GM23248 (cell line): ENCODE measurements around the gene MEGF11. TPM values are rescaled to one million over a fixed set of nuclear protein-coding genes. Genes with fewer than 3 reads are reported as not detected.

Experiments
- DNase-seq: peaks from one replicate; pipeline ENCODE4 v3.0.0-alpha.2; 2015
- H2AFZ ChIP-seq: fragments of 200-600 bp; sonication (generic); 2 replicates; pipeline ENCODE4 v1.6.1; 2016; ENCODE audit warnings: antibody characterized with exemption
- H3F3A ChIP-seq: fragments of 200-600 bp; sonication (generic); 2 replicates; pipeline ENCODE4 v1.6.1; 2016; ENCODE audit warnings: mild to moderate bottlenecking, antibody characterized with exemption, mixed run types; ENCODE audit not compliant: insufficient read depth
- H3K27ac ChIP-seq: fragments of 200-600 bp; sonication (generic); 2 replicates; pipeline ENCODE4 v1.5.1; 2016; ENCODE audit warnings: mild to moderate bottlenecking
- H3K27me3 ChIP-seq: fragments of 200-600 bp; sonication (generic); replicated peaks from 2 replicates; pipeline ENCODE4 v1.6.1; 2016; ENCODE audit warnings: mild to moderate bottlenecking; ENCODE audit not compliant: insufficient read depth
- H3K36me3 ChIP-seq: fragments of 200-600 bp; sonication (generic); 2 replicates; pipeline ENCODE4 v1.6.1; 2016; ENCODE audit warnings: low read depth, mild to moderate bottlenecking
- H3K4me1 ChIP-seq: fragments of 200-600 bp; sonication (generic); 2 replicates; pipeline ENCODE4 v1.6.1; 2016; ENCODE audit warnings: mild to moderate bottlenecking; ENCODE audit not compliant: insufficient read depth
- H3K4me2 ChIP-seq: fragments of 200-600 bp; sonication (generic); one replicate; pipeline ENCODE4 v1.6.1; 2016; ENCODE audit warnings: mild to moderate bottlenecking; ENCODE audit not compliant: unreplicated experiment
- H3K4me3 ChIP-seq: fragments of 200-600 bp; sonication (generic); 2 replicates; pipeline ENCODE4 v1.5.1; 2016; ENCODE audit warnings: mild to moderate bottlenecking
- H3K79me2 ChIP-seq: fragments of 200-600 bp; sonication (generic); 2 replicates; pipeline ENCODE4 v1.6.1; 2016; ENCODE audit warnings: mild to moderate bottlenecking; ENCODE audit not compliant: insufficient read depth
- H3K9ac ChIP-seq: fragments of 200-600 bp; sonication (generic); 2 replicates; pipeline ENCODE4 v1.6.1; 2016; ENCODE audit warnings: mild to moderate bottlenecking
- H3K9me2 ChIP-seq: fragments of 200-600 bp; sonication (generic); 2 replicates; pipeline ENCODE4 v1.6.1; 2016; ENCODE audit warnings: mixed run types, mild to moderate bottlenecking, moderate library complexity; ENCODE audit not compliant: insufficient read depth
- H3K9me3 ChIP-seq: fragments of 200-600 bp; sonication (generic); one replicate; pipeline ENCODE4 v1.6.1; 2017; ENCODE audit warnings: low read depth
- H4K20me1 ChIP-seq: fragments of 200-600 bp; sonication (generic); 2 replicates; pipeline ENCODE4 v1.6.0; 2016; ENCODE audit not compliant: insufficient read depth
- EZH2 ChIP-seq: fragments of 200-600 bp; sonication (generic); IDR thresholded peaks from 2 replicates; pipeline ENCODE4 v1.6.1; 2018; ENCODE audit warnings: antibody characterized with exemption, mild to moderate bottlenecking; ENCODE audit not compliant: insufficient read depth, poor library complexity, severe bottlenecking
- EZH2phosphoT487 ChIP-seq: fragments of 200-600 bp; sonication (generic); IDR thresholded peaks from 2 replicates; pipeline ENCODE4 v1.6.1; 2018; ENCODE audit warnings: antibody characterized with exemption, moderate library complexity, mild to moderate bottlenecking, low read depth; ENCODE audit not compliant: insufficient read depth
- WGBS, 2 experiments: methylation state at CpG; one replicate each; pipeline ENCODE4 v1.1.6; 2015 to 2017; ENCODE audit warnings: low lambda C conversion rate in 2 of 2, low coverage in 1 of 2; ENCODE audit errors: missing lambda C conversion rate in 2 of 2; 5-methylcytosine and 5-hydroxymethylcytosine counted together
- in situ Hi-C: fragments of 300-500 bp; cut with MboI; formaldehyde crosslinking; loops from 2 replicates; pipeline ENCODE4 v1.15.0; 2020
- polyA plus RNA-seq: library from polyadenylated mRNA; unstranded; fragments of >200 nt; fragmentation: Nextera tagmentation; extraction: Ambion mirVana; gene quantifications from 2 replicates; pipeline ENCODE4 v1.2.1, GENCODE V29; 2016
- total RNA-seq: library from RNA; depleted of rRNA; stranded (reverse); fragments of >200 nt; shearing (Covaris generic); gene quantifications from 2 replicates; pipeline ENCODE4 v1.2.3, GENCODE V29; 2014

Gene MEGF11
- total and polyA plus RNA-seq, 2 experiments from 2014 or later = 0.14 TPM; not detected in 1

DNA sequence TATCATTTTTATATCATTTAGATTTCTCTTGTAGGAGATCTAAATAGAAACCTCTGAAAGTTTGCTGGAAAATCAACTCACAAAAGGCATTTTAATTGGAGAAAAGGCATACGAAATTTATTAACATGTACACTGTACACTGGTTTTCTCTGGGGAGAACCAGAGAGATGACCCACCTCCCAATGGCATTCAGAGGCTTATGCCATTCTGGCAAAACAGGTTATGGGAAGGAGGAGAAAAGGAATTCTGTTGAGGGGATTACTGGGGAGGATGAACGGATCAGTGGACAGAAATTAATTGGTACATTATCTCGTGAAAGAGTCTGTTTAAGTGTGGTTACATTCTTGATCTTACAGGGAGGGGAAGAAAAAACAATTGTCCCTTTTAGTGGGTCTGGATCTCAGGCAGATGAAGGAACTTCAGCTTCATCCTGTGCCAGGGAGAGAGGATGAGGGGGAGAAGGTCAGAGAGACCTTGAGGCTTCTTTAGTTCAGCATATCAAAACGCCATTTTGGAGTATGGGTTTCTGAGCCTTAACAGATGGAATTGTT is 367.8 kb downstream of the MEGF11 start:
- no peak overlapping the region for H3K27ac ChIP-seq
- WGBS, 2 experiments = 67 to 74% methylated on average over 4 of the region's 4 CpGs
- no peaks in the 10 kb centered on the region for H3K9me3 ChIP-seq
- TF ChIP-seq EZH2 (no peak), EZH2phosphoT487 (no peak)
- peaks cover 51% of the 10 kb centered on the region for H3K36me3 ChIP-seq
- no peaks in the 10 kb centered on the region for H3F3A ChIP-seq
- no peaks in the 10 kb centered on the region for H3K27me3 ChIP-seq
- H3K9me2 ChIP-seq = no peaks in the 10 kb centered on the region
- in situ Hi-C loops = no loop called here
- DNase-seq = no peak
- H3K4me3 ChIP-seq = no peak overlapping the region
- no peak overlapping the region for H3K4me2 ChIP-seq
- no peaks in the 10 kb centered on the region for H3K4me1 ChIP-seq
- H3K9ac ChIP-seq = no peak overlapping the region
- H3K79me2 ChIP-seq = peaks cover 92% of the 10 kb centered on the region
- H2AFZ ChIP-seq = no peak overlapping the region
- H4K20me1 ChIP-seq = no peaks in the 10 kb centered on the region

DNA sequence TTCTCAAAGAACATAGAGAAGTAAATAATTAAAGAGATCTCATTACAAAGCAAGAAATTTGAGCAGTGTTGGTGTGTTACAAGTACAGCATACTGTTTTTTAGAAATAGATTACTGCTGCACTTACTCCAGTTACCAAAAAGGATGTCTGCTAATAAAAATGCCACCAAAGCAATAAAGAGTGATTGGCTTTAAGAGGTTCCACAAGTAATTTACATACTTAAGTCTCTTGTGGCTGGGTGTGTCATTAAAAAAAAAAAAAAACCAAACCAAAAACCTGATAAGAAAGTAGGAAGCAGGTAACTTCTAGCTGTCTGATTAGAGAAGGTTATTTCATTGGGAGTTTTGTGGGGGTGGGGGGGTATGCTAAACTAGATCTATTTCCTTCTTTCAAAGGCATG is 369.0 kb downstream of the MEGF11 start:
- H2AFZ ChIP-seq = no peak overlapping the region
- H3K9me3 ChIP-seq = no peaks in the 10 kb centered on the region
- no peak for DNase-seq
- peaks cover 62% of the 10 kb centered on the region for H3K36me3 ChIP-seq
- in situ Hi-C loops = no loop called here
- no peak for TF ChIP-seq EZH2phosphoT487
- no peak for TF ChIP-seq EZH2
- no peaks in the 10 kb centered on the region for H3K9me2 ChIP-seq
- no peak overlapping the region for H3K9ac ChIP-seq
- no peaks in the 10 kb centered on the region for H3K4me1 ChIP-seq
- H3K27ac ChIP-seq = no peak overlapping the region
- H3F3A ChIP-seq = no peaks in the 10 kb centered on the region
- H3K4me2 ChIP-seq = no peak overlapping the region
- H4K20me1 ChIP-seq = no peaks in the 10 kb centered on the region
- H3K79me2 ChIP-seq = peaks cover 92% of the 10 kb centered on the region
- H3K27me3 ChIP-seq = no peaks in the 10 kb centered on the region
- H3K4me3 ChIP-seq = no peak overlapping the region

DNA sequence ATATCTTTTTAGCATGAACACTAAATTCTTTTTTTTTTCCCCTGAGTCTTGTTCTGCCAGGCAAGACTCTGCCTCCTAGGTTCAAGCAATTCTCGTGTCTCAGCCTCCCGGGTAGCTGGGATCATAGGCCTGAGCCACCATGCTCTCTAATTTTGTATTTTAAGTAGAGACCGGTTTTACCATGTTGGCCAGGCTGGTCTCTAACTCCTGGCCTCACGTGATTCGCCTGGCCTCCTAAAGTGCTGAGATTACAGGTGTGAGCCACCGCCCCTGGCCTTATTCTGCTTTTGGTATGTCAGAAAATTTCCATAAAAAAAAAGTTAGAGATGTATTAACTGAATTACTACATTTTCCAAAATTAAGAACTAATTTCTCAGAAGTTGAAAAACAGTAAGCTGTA is 370.0 kb downstream of the MEGF11 start:
- H3K4me1 ChIP-seq = no peaks in the 10 kb centered on the region
- peaks cover 92% of the 10 kb centered on the region for H3K79me2 ChIP-seq
- H3K9me2 ChIP-seq = no peaks in the 10 kb centered on the region
- no peaks in the 10 kb centered on the region for H3K9me3 ChIP-seq
- no peak overlapping the region for H2AFZ ChIP-seq
- no peaks in the 10 kb centered on the region for H3F3A ChIP-seq
- no peaks in the 10 kb centered on the region for H3K27me3 ChIP-seq
- H3K4me3 ChIP-seq = no peak overlapping the region
- 88 to 93% methylated on average over 6 of the region's 6 CpGs for WGBS, 2 experiments
- no peaks in the 10 kb centered on the region for H4K20me1 ChIP-seq
- H3K4me2 ChIP-seq = no peak overlapping the region
- DNase-seq = no peak
- H3K27ac ChIP-seq = no peak overlapping the region
- TF ChIP-seq EZH2phosphoT487 = no peak
- TF ChIP-seq EZH2 = no peak
- H3K9ac ChIP-seq = no peak overlapping the region
- in situ Hi-C loops = no loop called here
- H3K36me3 ChIP-seq = peaks cover 60% of the 10 kb centered on the region

DNA sequence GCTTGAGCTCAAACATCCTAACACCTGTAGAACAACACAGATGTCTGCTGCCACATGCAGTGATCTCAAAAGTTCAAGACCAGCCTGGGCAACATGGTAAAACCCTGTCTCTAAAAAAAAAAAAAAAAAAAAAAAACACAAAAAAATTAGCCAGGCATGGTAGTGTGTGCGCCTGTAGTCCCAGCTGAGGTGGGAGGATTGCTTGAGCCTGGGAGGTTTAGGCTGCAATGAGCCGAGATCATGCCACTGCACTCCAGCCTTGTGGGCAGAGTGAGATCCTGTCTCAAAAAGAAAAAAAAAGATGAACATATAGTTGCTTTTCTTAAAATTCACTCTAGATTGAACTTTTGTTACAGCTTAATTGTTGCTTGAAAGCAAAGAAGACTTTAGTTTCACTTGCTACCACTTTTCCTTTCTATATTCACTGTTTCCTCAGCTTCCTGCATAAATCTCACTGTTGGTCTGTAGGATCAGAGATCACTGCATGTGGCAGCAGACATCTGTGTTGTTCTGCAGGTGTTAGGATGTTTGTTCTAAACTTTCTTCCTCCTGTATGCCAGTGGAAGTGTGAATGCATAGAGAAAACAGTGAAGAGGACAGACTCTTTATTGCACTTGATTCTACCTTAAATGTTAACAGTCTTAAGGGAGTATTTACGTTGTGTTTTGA is 371.6 kb downstream of the MEGF11 start:
- 0 out of 2 replicates have a peak, but pooled peaks cover 5% of the 10 kb centered on the region for H4K20me1 ChIP-seq
- peaks cover 95% of the 10 kb centered on the region for H3K79me2 ChIP-seq
- peaks cover 61% of the 10 kb centered on the region for H3K36me3 ChIP-seq

More for the DNA sequence above, 371.6 kb downstream of the MEGF11 start:
- Histone ChIP-seq H3K9me2 (no peaks in the 10 kb centered on the region), H3K27me3 (no peaks in the 10 kb centered on the region), H3K4me1 (no peaks in the 10 kb centered on the region), H3F3A (no peaks in the 10 kb centered on the region), H3K4me3 (no peak overlapping the region), H3K9me3 (no peaks in the 10 kb centered on the region), H3K27ac (no peak overlapping the region), H3K9ac (no peak overlapping the region), H3K4me2 (no peak overlapping the region), H2AFZ (no peak overlapping the region)
- TF ChIP-seq EZH2phosphoT487 = no peak
- no peak for TF ChIP-seq EZH2
- in situ Hi-C loops = no loop called here
- 78 to 82% methylated on average over 3 of the region's 3 CpGs for WGBS, 2 experiments
- DNase-seq = no peak
